ENCODE data around the gene ERVW-1. TPM values are rescaled to one million over a fixed set of nuclear protein-coding genes. Genes with fewer than 3 reads are reported as not detected.

Gene ERVW-1
- not detected in 2 replicates for total RNA-seq

DNA sequence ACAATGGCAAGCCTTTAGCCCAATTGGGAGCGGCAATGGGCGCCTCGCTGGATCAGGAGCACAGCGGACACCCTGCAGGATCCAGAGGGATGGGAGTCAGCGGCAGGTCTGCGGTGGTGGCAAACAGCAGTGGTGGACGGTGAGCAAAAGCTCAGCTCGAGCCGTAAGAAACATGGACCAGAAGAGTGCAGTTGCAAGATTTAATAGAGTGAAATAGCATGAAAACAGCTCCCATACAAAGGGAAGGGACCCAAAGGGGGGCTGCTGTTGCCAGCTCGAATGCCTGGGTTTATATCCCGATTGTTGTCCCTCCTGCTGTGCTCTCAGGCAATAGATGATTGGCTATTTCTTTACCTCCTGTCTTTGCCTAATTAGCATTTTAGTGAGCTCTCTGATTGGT lies at the start of gene ERVW-1:
Gene ERVW-1 (minus strand): TSS at position 266 of the 400 bp plus-strand sequence. CDS start 7,565 bp downstream, outside the sequence.

GRCh38 chr7:92447345-92448204 lies 30.2 kb downstream of the ERVW-1 start, which contains the start of gene GATAD1:
Gene GATAD1 (plus strand): TSS chr7:92447482. CDS start chr7:92447730, 248 bp downstream.

Other genes with a start within 250 kb of the ERVW-1 start
- 27.6 and 40.4 TPM in 2 replicates for gene KRIT1, start 232.0 kb downstream of the ERVW-1 start, total RNA-seq
- gene ANKIB1, start 232.0 kb downstream of the ERVW-1 start, total RNA-seq = 33.6 and 38.3 TPM in 2 replicates
- gene GATAD1, start 30.5 kb downstream of the ERVW-1 start, total RNA-seq = 15.5 and 15.6 TPM in 2 replicates
- 13.3 and 19.5 TPM in 2 replicates for gene PEX1, start 50.6 kb upstream of the ERVW-1 start, total RNA-seq
- 11.0 and 12.6 TPM in 2 replicates for gene RBM48, start 50.8 kb upstream of the ERVW-1 start, total RNA-seq
- gene FAM133B, start 112.4 kb upstream of the ERVW-1 start, total RNA-seq = 15.9 and 20.1 TPM in 2 replicates

Data from epithelial cell of umbilical artery (primary cell).